Stomach (tissue), 4 donors: Measurements from ENCODE around the gene ULBP1.

Source experiments
- EP300 ChIP-seq: sonication (generic); formaldehyde crosslinking; IDR thresholded peaks from one replicate; pipeline ENCODE4 v1.6.1; 2017; ENCODE audit warnings: antibody characterized with exemption
- TF ChIP-seq, protein P1 (sequence below), 7 experiments: fragments of 450-650 bp in 4 of 7; fragments of 200-600 bp in 3 of 7; sonication (generic) in 3 of 7; IDR thresholded peaks; one replicate each; pipeline ENCODE4 v1.5.1; 2016 to 2019; ENCODE audit warnings: antibody characterized with exemption in 7 of 7, control low read depth in 2 of 7, mild to moderate bottlenecking in 1 of 7

GRCh38 chr6:149942461-149942829 lies 21.3 kb upstream of the ULBP1 start:
- TF ChIP-seq, protein P1, sequence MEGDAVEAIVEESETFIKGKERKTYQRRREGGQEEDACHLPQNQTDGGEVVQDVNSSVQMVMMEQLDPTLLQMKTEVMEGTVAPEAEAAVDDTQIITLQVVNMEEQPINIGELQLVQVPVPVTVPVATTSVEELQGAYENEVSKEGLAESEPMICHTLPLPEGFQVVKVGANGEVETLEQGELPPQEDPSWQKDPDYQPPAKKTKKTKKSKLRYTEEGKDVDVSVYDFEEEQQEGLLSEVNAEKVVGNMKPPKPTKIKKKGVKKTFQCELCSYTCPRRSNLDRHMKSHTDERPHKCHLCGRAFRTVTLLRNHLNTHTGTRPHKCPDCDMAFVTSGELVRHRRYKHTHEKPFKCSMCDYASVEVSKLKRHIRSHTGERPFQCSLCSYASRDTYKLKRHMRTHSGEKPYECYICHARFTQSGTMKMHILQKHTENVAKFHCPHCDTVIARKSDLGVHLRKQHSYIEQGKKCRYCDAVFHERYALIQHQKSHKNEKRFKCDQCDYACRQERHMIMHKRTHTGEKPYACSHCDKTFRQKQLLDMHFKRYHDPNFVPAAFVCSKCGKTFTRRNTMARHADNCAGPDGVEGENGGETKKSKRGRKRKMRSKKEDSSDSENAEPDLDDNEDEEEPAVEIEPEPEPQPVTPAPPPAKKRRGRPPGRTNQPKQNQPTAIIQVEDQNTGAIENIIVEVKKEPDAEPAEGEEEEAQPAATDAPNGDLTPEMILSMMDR (IDR thresholded peaks at IDR 0.05) = no peak
- TF ChIP-seq EP300 = no peak
